Measurements from ENCODE around the gene LSM6. TPM values are rescaled to one million over a fixed set of nuclear protein-coding genes. Genes with fewer than 3 reads are reported as not detected.

Gene LSM6
- 10 to 100 TPM; 12.7 to 31.0 (median 15.5) TPM for total RNA-seq

GRCh38 chr4:146175541-146176453 is at the start of gene LSM6:
Gene LSM6, plus strand, starts transcription at chr4:146175718. Its CDS starts 7,204 bp downstream, at chr4:146182922.
- peak; percentile 94 to 96 for ATAC-seq
- peaks cover 35 to 44% of the 10 kb centered on the region in 2 donors for H3K4me1 ChIP-seq
- H3K9me3 ChIP-seq = no peaks in the 10 kb centered on the region
- H3K27me3 ChIP-seq = no peaks in the 10 kb centered on the region
- H3K4me3 ChIP-seq = peak within 1 kb of the TSS; percentile 83 to 90 (median 88)
- no peaks in the 10 kb centered on the region for H3K36me3 ChIP-seq
- intact Hi-C loops (cut with DNase I; ENCODE audit: low total_unique reads) (loop anchor here (5.0 to 10.0 kb wide), 5 partner anchors 228 to 551 kb away; partner anchors contain the start of gene SLC10A7), in situ Hi-C loops (cut with MboI; ENCODE audit: low sequenced_read_pairs in 4 of 4) (no loop called here)
- H3K27ac ChIP-seq = peak within 1 kb of the TSS; percentile 81 to 93 (median 88)
- DNase-seq = peak; percentile 76 to 82
- TF ChIP-seq CTCF (IDR thresholded peaks at IDR 0.05 in 4 of 5, conservative IDR thresholded peaks at IDR 0.05 in 1 of 5) = peak in 2 of 5 experiments; percentile 34 to 40
- peak; percentile 61 to 69 for TF ChIP-seq POLR2A (IDR thresholded peaks at IDR 0.05)

DNA sequence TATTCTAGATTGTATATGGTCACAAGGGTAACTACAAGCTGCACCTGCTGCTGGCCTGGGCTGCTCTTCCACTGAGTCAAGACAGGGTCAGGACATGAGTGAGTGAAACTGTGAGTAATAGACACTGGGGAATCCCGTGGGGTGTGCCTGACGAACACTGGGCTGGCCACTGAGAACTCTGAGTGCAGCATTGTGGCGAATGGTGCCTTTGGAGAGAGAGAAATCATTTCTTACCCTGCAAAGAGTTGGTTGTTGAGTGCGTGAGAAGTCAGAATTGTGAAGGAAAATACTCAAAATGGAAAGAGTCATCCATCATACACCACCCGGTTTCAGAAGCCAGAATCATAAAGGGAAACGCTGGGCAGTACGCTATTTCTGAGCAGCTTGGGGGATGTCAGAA is 43.1 kb upstream of the LSM6 start:
- no peaks in the 10 kb centered on the region for H3K9me3 ChIP-seq
- in situ Hi-C loops (cut with MboI; ENCODE audit: low sequenced_read_pairs in 4 of 4) = no loop called here
- H3K27me3 ChIP-seq = no peaks in the 10 kb centered on the region
- ATAC-seq (no peak), DNase-seq (no peak)
- H3K27ac ChIP-seq = no peak overlapping the region
- H3K4me1 ChIP-seq = no peaks in the 10 kb centered on the region
- H3K36me3 ChIP-seq = no peaks in the 10 kb centered on the region
- TF ChIP-seq CTCF (IDR thresholded peaks at IDR 0.05 in 4 of 5, conservative IDR thresholded peaks at IDR 0.05 in 1 of 5) (no peak), POLR2A (IDR thresholded peaks at IDR 0.05) (no peak)
- intact Hi-C loops (cut with DNase I; ENCODE audit: low total_unique reads) = no loop called here
- H3K4me3 ChIP-seq = no peak overlapping the region

DNA sequence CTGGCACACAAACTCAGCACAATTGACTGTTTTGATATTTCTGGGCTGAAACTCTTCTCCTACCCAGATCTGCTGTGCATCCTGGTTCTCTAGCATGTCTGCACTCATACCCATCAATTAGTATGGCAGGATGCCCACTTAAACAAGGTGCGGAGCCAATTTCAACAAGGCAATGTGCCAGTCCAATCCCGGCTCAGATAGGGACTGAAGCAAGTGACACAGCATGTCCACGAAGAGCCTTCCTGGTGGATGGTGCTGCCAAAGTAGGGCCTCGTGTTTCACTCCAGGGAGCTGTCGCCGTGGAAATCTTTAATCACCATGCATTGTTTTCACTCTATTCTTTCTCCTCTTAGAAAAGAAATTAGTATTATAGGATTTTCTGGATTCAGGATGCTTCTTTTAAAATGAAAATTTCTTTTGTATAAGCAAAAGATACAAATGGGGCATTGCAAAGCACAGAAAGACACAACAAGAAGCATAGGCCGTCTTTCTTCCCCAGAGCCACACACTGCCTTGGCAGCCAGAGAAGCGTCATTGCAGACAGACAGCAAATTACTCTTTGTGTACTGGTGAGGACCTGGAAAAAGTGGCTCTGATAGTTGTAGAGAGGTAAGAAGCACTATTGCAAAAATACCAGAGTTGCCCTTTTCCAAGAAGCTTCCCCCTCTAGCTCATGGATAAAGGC is 40.6 kb upstream of the LSM6 start:
- DNase-seq (no peak), ATAC-seq (no peak)
- no peak overlapping the region for H3K4me3 ChIP-seq
- H3K27ac ChIP-seq = no peak overlapping the region
- no peaks in the 10 kb centered on the region for H3K9me3 ChIP-seq
- no peak for TF ChIP-seq CTCF (IDR thresholded peaks at IDR 0.05 in 4 of 5, conservative IDR thresholded peaks at IDR 0.05 in 1 of 5)
- TF ChIP-seq POLR2A (IDR thresholded peaks at IDR 0.05) = no peak
- no peaks in the 10 kb centered on the region for H3K36me3 ChIP-seq
- in situ Hi-C loops (cut with MboI; ENCODE audit: low sequenced_read_pairs in 4 of 4) = no loop called here
- H3K27me3 ChIP-seq = no peaks in the 10 kb centered on the region
- H3K4me1 ChIP-seq = no peaks in the 10 kb centered on the region
- intact Hi-C loops (cut with DNase I; ENCODE audit: low total_unique reads) = no loop called here

DNA sequence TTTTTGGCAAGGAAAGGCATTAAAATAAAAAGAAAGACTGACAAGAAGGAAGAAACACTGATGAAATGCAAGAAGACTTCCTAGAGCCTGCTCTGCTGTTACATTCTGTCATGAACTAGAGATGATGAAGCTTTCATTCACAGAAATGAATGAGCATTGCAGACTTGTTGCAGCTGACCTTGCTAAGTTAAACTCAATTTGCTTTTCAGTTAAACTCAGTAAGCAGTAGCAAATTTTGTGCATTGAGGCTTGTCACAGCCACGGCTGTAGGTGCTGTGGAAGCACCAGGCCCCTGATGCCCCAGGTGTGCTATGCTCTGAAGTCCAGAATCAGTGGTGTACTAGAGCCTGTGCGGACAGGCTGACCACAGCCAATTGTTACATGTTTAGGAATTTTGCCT is 39.6 kb upstream of the LSM6 start:
- DNase-seq (no peak), ATAC-seq (no peak)
- Histone ChIP-seq H3K36me3 (no peaks in the 10 kb centered on the region), H3K4me3 (no peak overlapping the region), H3K27ac (no peak overlapping the region), H3K9me3 (no peaks in the 10 kb centered on the region), H3K27me3 (no peaks in the 10 kb centered on the region), H3K4me1 (no peaks in the 10 kb centered on the region)
- in situ Hi-C loops (cut with MboI; ENCODE audit: low sequenced_read_pairs in 4 of 4) = no loop called here
- TF ChIP-seq POLR2A (IDR thresholded peaks at IDR 0.05) = no peak
- no peak for TF ChIP-seq CTCF (IDR thresholded peaks at IDR 0.05 in 4 of 5, conservative IDR thresholded peaks at IDR 0.05 in 1 of 5)
- intact Hi-C loops (cut with DNase I; ENCODE audit: low total_unique reads) = no loop called here
